Transverse colon (tissue), 4 donors: ENCODE measurements around the gene OAS2. TPM values are rescaled to one million over a fixed set of nuclear protein-coding genes. Genes with fewer than 3 reads are reported as not detected.
A peak's percentile ranks its signal among the peaks of the same experiment; 100 is the strongest.

ENCODE experiments used
- DNase-seq: peaks from one replicate; pipeline ENCODE4 v3.0.0-alpha.2; 2019
- H3K27ac ChIP-seq, 4 donors: fragments of 200-600 bp; sonication (generic); 2 replicates each; pipeline ENCODE4 v1.5.1; 2016 to 2018; ENCODE audit warnings: inconsistent platforms in 4 of 4
- H3K27me3 ChIP-seq: fragments of 200-600 bp; sonication (generic); 2 replicates; pipeline ENCODE4 v1.5.1; 2017; ENCODE audit warnings: inconsistent platforms
- H3K36me3 ChIP-seq, 4 donors: fragments of 200-600 bp; sonication (generic); 2 replicates each; pipeline ENCODE4 v1.5.1; 2017 to 2019; ENCODE audit warnings: inconsistent platforms in 4 of 4
- H3K4me1 ChIP-seq, 4 donors: fragments of 200-600 bp; sonication (generic); 2 replicates each; pipeline ENCODE4 v1.5.1; 2017 to 2020; ENCODE audit warnings: inconsistent platforms in 4 of 4
- H3K4me3 ChIP-seq, 4 donors: fragments of 200-600 bp; sonication (generic); 1 replicate in 1 of 4; 2 replicates in 3 of 4; pipeline versions ENCODE4 v1.5.1 to v1.6.1; 2017 to 2019; ENCODE audit warnings: inconsistent platforms in 4 of 4
- H3K9me3 ChIP-seq, 2 donors: fragments of 200-600 bp; sonication (generic); 2 replicates each; pipeline ENCODE4 v1.5.1; 2017 to 2019; ENCODE audit warnings: inconsistent platforms in 2 of 2
- EP300 ChIP-seq: sonication (generic); formaldehyde crosslinking; IDR thresholded peaks from one replicate; pipeline ENCODE4 v1.6.1; 2017; ENCODE audit warnings: antibody characterized with exemption, low read depth
- POLR2A ChIP-seq: fragments of 450-650 bp; IDR thresholded peaks from one replicate; pipeline ENCODE4 v1.6.1; 2016; ENCODE audit warnings: antibody characterized with exemption, mild to moderate bottlenecking, moderate library complexity
- POLR2AphosphoS5 ChIP-seq, 3 donors: sonication (generic); formaldehyde crosslinking; IDR thresholded peaks; one replicate each; pipeline ENCODE4 v1.6.1; 2016; ENCODE audit warnings: antibody characterized with exemption in 3 of 3
- WGBS, 2 donors: methylation state at CpG; one replicate each; pipeline ENCODE4 v1.1.5; 2018; ENCODE audit warnings: low coverage in 1 of 2; 5-methylcytosine and 5-hydroxymethylcytosine counted together
- in situ Hi-C, 4 donors: fragments of 200-750 bp; cut with MboI; loops; one replicate each; pipeline versions ENCODE4 v1.15.0 to v1.15.1; 2017; ENCODE audit warnings: low sequenced_read_pairs in 3 of 4, low pct_ligation_motif_present in 1 of 4, low pct_unique_long_range_greater_than_20kb in 1 of 4
- intact Hi-C: fragments of 100-400 bp; cut with DNase I; formaldehyde crosslinking; loops from one replicate; pipeline ENCODE4 v1.15.1; 2023; ENCODE audit warnings: low total_unique reads
- total RNA-seq, 4 donors: library from RNA; depleted of rRNA; stranded (reverse); fragments of >200 nt; gene quantifications; one replicate each; pipeline ENCODE4 v1.1.0, GENCODE V29; 2016
- TF ChIP-seq, protein P1 (sequence below), 5 experiments: fragments of 200-600 bp in 3 of 5; fragments of 450-650 bp in 2 of 5; sonication (generic) in 3 of 5; IDR thresholded peaks; 1 replicate in 2 of 5; 2 replicates in 3 of 5; pipeline ENCODE4 v1.5.1; 2016 to 2017; ENCODE audit warnings: antibody characterized with exemption in 5 of 5, inconsistent platforms in 3 of 5, mild to moderate bottlenecking in 2 of 5, moderate library complexity in 1 of 5

The OAS2 gene
- total RNA-seq, 4 donors from 2014 or later: 2.0 to 5.1 (median 3.5) TPM

DNA sequence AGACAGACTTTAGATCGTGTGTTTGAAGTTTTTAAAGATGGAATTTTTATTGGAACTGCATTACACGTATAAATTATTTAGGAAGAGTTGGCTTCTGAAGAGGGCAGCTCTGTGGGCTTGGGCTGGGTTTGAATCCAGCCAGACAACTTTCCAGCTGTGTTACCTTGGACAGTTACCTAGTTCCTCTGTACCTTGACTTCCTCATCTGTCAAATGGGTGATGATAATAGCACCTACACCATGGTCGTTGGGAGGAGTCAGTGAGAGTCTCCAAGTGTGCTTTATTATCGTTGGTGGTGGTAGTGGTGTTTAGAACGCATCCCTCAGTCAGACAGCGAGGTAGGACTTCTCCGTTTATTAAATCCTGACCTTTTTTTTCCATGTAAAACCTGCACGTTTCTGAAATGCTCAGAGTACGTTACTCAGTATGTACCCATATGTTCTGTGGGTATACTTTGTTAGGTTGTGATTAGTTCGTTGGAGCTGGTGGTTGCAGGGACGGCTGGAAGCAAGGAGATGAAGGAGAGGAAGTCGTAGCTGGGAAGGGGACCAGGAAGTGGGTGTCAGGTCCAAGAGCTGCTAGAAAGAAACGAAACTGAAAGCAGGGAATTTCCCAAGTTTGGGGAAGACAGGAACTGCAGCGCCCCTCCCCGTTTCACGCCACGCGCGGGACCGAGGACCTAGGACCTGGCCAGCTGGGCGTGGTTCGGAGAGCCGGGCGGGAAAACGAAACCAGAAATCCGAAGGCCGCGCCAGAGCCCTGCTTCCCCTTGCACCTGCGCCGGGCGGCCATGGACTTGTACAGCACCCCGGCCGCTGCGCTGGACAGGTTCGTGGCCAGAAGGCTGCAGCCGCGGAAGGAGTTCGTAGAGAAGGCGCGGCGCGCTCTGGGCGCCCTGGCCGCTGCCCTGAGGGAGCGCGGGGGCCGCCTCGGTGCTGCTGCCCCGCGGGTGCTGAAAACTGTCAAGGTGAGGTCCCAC, 40.3 kb upstream of the OAS2 start, which contains the start of gene OAS3:
Gene OAS3 (plus strand): TSS at position 734 of the 979 bp plus-strand sequence. CDS start 57 bp downstream, at position 791.
- peak within 1 kb of the TSS; percentile 23 to 87 (median 66) for H3K4me3 ChIP-seq
- TF ChIP-seq POLR2AphosphoS5 (IDR thresholded peaks at IDR 0.05) (peak in 2 of 3 donors; percentile 55), POLR2A (peak; percentile 33), EP300 (no peak)
- TF ChIP-seq, protein P1, sequence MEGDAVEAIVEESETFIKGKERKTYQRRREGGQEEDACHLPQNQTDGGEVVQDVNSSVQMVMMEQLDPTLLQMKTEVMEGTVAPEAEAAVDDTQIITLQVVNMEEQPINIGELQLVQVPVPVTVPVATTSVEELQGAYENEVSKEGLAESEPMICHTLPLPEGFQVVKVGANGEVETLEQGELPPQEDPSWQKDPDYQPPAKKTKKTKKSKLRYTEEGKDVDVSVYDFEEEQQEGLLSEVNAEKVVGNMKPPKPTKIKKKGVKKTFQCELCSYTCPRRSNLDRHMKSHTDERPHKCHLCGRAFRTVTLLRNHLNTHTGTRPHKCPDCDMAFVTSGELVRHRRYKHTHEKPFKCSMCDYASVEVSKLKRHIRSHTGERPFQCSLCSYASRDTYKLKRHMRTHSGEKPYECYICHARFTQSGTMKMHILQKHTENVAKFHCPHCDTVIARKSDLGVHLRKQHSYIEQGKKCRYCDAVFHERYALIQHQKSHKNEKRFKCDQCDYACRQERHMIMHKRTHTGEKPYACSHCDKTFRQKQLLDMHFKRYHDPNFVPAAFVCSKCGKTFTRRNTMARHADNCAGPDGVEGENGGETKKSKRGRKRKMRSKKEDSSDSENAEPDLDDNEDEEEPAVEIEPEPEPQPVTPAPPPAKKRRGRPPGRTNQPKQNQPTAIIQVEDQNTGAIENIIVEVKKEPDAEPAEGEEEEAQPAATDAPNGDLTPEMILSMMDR (IDR thresholded peaks at IDR 0.05): peak in 1 of 5 experiments; percentile 16
- H3K36me3 ChIP-seq: no peaks in the 10 kb centered on the region
- H3K9me3 ChIP-seq: no peaks in the 10 kb centered on the region
- H3K27me3 ChIP-seq: no peaks in the 10 kb centered on the region
- H3K27ac ChIP-seq: peak within 1 kb of the TSS; percentile 78 to 87 (median 80)
- peak; percentile 90 for DNase-seq
- intact Hi-C loops: no loop called here
- H3K4me1 ChIP-seq: peaks cover 3 to 18% (median 15%) of the 10 kb centered on the region in 4 donors
- 8 to 41% methylated on average over 3 to 50 of the region's 50 CpGs for WGBS, 2 donors
- in situ Hi-C loops: no loop called here

- in situ Hi-C loops: no loop called here
- no peaks in the 10 kb centered on the region for H3K27me3 ChIP-seq
- TF ChIP-seq POLR2A (no peak), POLR2AphosphoS5 (IDR thresholded peaks at IDR 0.05) (no peak), EP300 (no peak)
- TF ChIP-seq, protein P1 (IDR thresholded peaks at IDR 0.05): no peak
- H3K27ac ChIP-seq: peak overlapping the region; percentile 78 to 87 (median 80)
- H3K9me3 ChIP-seq: no peaks in the 10 kb centered on the region
- DNase-seq: no peak
- H3K4me3 ChIP-seq: peak overlapping the region; percentile 23 to 87 (median 66)
- H3K36me3 ChIP-seq: no peaks in the 10 kb centered on the region
- 16 to 37% methylated on average over 4 to 11 of the region's 11 CpGs for WGBS, 2 donors
- intact Hi-C loops: no loop called here
- peaks cover 3 to 18% (median 15%) of the 10 kb centered on the region in 4 donors for H3K4me1 ChIP-seq
Observed at GRCh38 chr12:112938751-112939150, 39.6 kb upstream of the OAS2 start.

- DNase-seq: no peak
- H3K27ac ChIP-seq: no peak overlapping the region
- TF ChIP-seq, protein P1 (IDR thresholded peaks at IDR 0.05): no peak
- TF ChIP-seq EP300: no peak
- TF ChIP-seq POLR2A: no peak
- TF ChIP-seq POLR2AphosphoS5 (IDR thresholded peaks at IDR 0.05): no peak
- H3K4me3 ChIP-seq: peak overlapping the region in 1 of 4 donors; percentile 1
- H3K4me1 ChIP-seq: peaks cover 3 to 18% (median 15%) of the 10 kb centered on the region in 4 donors
- in situ Hi-C loops (no loop called here), intact Hi-C loops (no loop called here)
- H3K27me3 ChIP-seq: no peaks in the 10 kb centered on the region
- no peaks in the 10 kb centered on the region for H3K36me3 ChIP-seq
- WGBS, 2 donors: 36 to 52% methylated on average over 5 to 7 of the region's 7 CpGs
- H3K9me3 ChIP-seq: no peaks in the 10 kb centered on the region
Observed at GRCh38 chr12:112939761-112940381, 38.4 kb upstream of the OAS2 start.
